Hematopoietic multipotent progenitor cell treated with erythropoietin and hydrocortisone succinate and interleukin-3 and kit ligand, for 15 days (in vitro differentiated cells): ENCODE results near the gene CLMP.
"Not testable (repeated sequence)": the region's sequence is repeated elsewhere in the genome, so short reads cannot be mapped to it uniquely, and the experiment has no call there.

ENCODE experiments used
- DNase-seq: peaks from one replicate; pipeline ENCODE4 v3.0.0-alpha.2; 2015; ENCODE audit warnings: low spot score

CLMP gene

GRCh38 chr11:123168955-123169484, 26.0 kb downstream of the CLMP start:
- DNase-seq = no peak

GRCh38 chr11:123168241-123168640, 26.8 kb downstream of the CLMP start:
- no peak for DNase-seq

GRCh38 chr11:123166071-123166559, 28.9 kb downstream of the CLMP start:
- DNase-seq = no peak

- DNase-seq = no peak
Measured at GRCh38 chr11:123164732-123165450, 30.2 kb downstream of the CLMP start.

GRCh38 chr11:123163621-123164020, 31.4 kb downstream of the CLMP start:
- no peak for DNase-seq

- DNase-seq = no peak
Measured at GRCh38 chr11:123161376-123162030, 33.5 kb downstream of the CLMP start.

- no peak for DNase-seq
Measured at GRCh38 chr11:123159183-123159857, 35.7 kb downstream of the CLMP start.

- no peak for DNase-seq
Measured at GRCh38 chr11:123158033-123159003, 36.7 kb downstream of the CLMP start.

GRCh38 chr11:123152951-123153350, 42.1 kb downstream of the CLMP start:
- DNase-seq = no peak

GRCh38 chr11:123152346-123152745, 42.7 kb downstream of the CLMP start:
- DNase-seq = not testable (repeated sequence)

GRCh38 chr11:123151796-123152195, 43.3 kb downstream of the CLMP start:
- DNase-seq = no peak

GRCh38 chr11:123151366-123151765, 43.7 kb downstream of the CLMP start:
- DNase-seq = no peak

- DNase-seq = no peak
Measured at GRCh38 chr11:123150882-123151281, 44.2 kb downstream of the CLMP start.

GRCh38 chr11:123148965-123149364, 46.1 kb downstream of the CLMP start:
- DNase-seq = no peak

GRCh38 chr11:123145661-123146060, 49.4 kb downstream of the CLMP start:
- DNase-seq = no peak

GRCh38 chr11:123145220-123145619, 49.8 kb downstream of the CLMP start:
- no peak for DNase-seq

GRCh38 chr11:123144707-123145106, 50.3 kb downstream of the CLMP start:
- no peak for DNase-seq

- no peak for DNase-seq
Measured at GRCh38 chr11:123143921-123144320, 51.1 kb downstream of the CLMP start.

GRCh38 chr11:123143476-123143875, 51.6 kb downstream of the CLMP start:
- DNase-seq = no peak

- DNase-seq = no peak
Measured at GRCh38 chr11:123139206-123139605, 55.8 kb downstream of the CLMP start.

- no peak for DNase-seq
Measured at GRCh38 chr11:123137431-123138224, 57.4 kb downstream of the CLMP start.
